K562 (cell line): Measurements from ENCODE around the gene DNASE2. TPM values are rescaled to one million over a fixed set of nuclear protein-coding genes. Genes with fewer than 3 reads are reported as not detected.
A peak's percentile ranks its signal among the peaks of the same experiment; 100 is the strongest.

Source experiments
- ATF7 ChIP-seq: fragments of 450-650 bp; IDR thresholded peaks from 2 replicates; pipeline ENCODE4 v1.7.1; 2014; ENCODE audit warnings: mild to moderate bottlenecking, moderate library complexity
- CTBP1 ChIP-seq: fragments of 450-650 bp; IDR thresholded peaks from 2 replicates; pipeline ENCODE4 v1.6.1; 2016; ENCODE audit warnings: borderline replicate concordance
- HES1 ChIP-seq: fragments of 450-650 bp; IDR thresholded peaks from 2 replicates; pipeline ENCODE4 v1.6.1; 2016; ENCODE audit warnings: low read depth, mild to moderate bottlenecking, moderate library complexity
- KDM4B ChIP-seq, 2 experiments: fragments of 450-650 bp in 1 of 2; sonication (generic) in 1 of 2; IDR thresholded peaks; 2 replicates each; pipeline ENCODE4 v1.6.1; 2016 to 2017; ENCODE audit warnings: borderline replicate concordance in 2 of 2, antibody characterized with exemption in 1 of 2, low read depth in 1 of 2, mild to moderate bottlenecking in 1 of 2
- NR1H2 ChIP-seq: sonication (generic); formaldehyde crosslinking; IDR thresholded peaks from 2 replicates; pipeline ENCODE4 v1.4.0; 2020; ENCODE audit warnings: mild to moderate bottlenecking, missing genetic modification reagents
- PTBP1 ChIP-seq: fragments of 200-400 bp; formaldehyde crosslinking; IDR thresholded peaks from 2 replicates; pipeline ENCODE4 v1.6.1; 2017; ENCODE audit warnings: low read depth, low read length
- RAD21 ChIP-seq, 2 experiments: fragments of 250-450 bp in 1 of 2; fragments of 450-650 bp in 1 of 2; sonication (Bioruptor Pico) in 1 of 2; formaldehyde crosslinking in 1 of 2; IDR thresholded peaks in 1 of 2; conservative IDR thresholded peaks in 1 of 2; 2 replicates each; pipeline versions ENCODE4 v1.4.0 to v1.8.0; 2020 to 2022; ENCODE audit warnings: mild to moderate bottlenecking in 2 of 2, moderate library complexity in 1 of 2
- RFX7 ChIP-seq: fragments of 250-450 bp; sonication (Bioruptor Pico); IDR thresholded peaks from 2 replicates; pipeline ENCODE4 v1.5.1; 2021; ENCODE audit warnings: mild to moderate bottlenecking
- SMARCE1 ChIP-seq: fragments of 450-650 bp; IDR thresholded peaks from 2 replicates; pipeline ENCODE4 v1.7.1; 2016; ENCODE audit warnings: mild to moderate bottlenecking
- SUPT5H ChIP-seq: fragments of 450-650 bp; IDR thresholded peaks from 2 replicates; pipeline ENCODE4 v1.6.1; 2016
- ZFPM2 ChIP-seq: fragments of 250-450 bp; sonication (Bioruptor Pico); IDR thresholded peaks from 2 replicates; pipeline ENCODE4 v1.5.1; 2022; ENCODE audit warnings: mild to moderate bottlenecking
- ZNF134 ChIP-seq: fragments of 250-450 bp; sonication (Bioruptor Pico); conservative IDR thresholded peaks from 2 replicates; pipeline ENCODE4 v1.4.0; 2020
- ZNF592 ChIP-seq: fragments of 450-650 bp; IDR thresholded peaks from 2 replicates; pipeline ENCODE4 v1.6.1; 2017; ENCODE audit warnings: antibody characterized with exemption, mild to moderate bottlenecking
- polyA plus RNA-seq, 8 experiments: library from polyadenylated mRNA; depleted of rRNA in 4 of 8; stranded (reverse) in 5 of 8; unstranded in 3 of 8; fragments of >200 nt; fragmentation: Nextera tagmentation in 2 of 8; fragmentation: Illumina TruSeq in 1 of 8; extraction: Ambion mirVana in 2 of 8; extraction: Trizol in 1 of 8; gene quantifications; 2 replicates each; pipeline versions ENCODE4 v1.2.1 to v1.2.3, GENCODE V29; 2011 to 2014; ENCODE audit warnings: inconsistent platforms in 1 of 8, missing spikeins in 1 of 8
- total RNA-seq, 7 experiments: library from RNA; depleted of rRNA in 6 of 7; stranded (reverse); fragments of >200 nt in 6 of 7; fragmentation: Illumina TruSeq in 2 of 7; extraction: Trizol in 2 of 7; gene quantifications; 2 replicates each; pipeline versions ENCODE4 v1.2.1 to v1.2.3, GENCODE V29; 2011 to 2021; ENCODE audit warnings: low replicate concordance in 1 of 7
- TF ChIP-seq, protein P1 (sequence below): fragments of 200-800 bp; sonication (Bioruptor generic); IDR thresholded peaks from 2 replicates; pipeline ENCODE4 v1.6.1; 2017; ENCODE audit warnings: missing genetic modification characterization, missing compliant biosample characterization
- TF ChIP-seq, protein P2 (sequence below): sonication (generic); formaldehyde crosslinking; IDR thresholded peaks from 2 replicates; pipeline ENCODE4 v1.9.0; 2022; ENCODE audit warnings: mild to moderate bottlenecking, missing genetic modification reagents
- TF ChIP-seq, protein P3 (sequence below): IDR thresholded peaks from 2 replicates; pipeline ENCODE4 v1.6.1; 2011; ENCODE audit warnings: borderline replicate concordance, low read depth, mild to moderate bottlenecking, moderate library complexity, low read length; ENCODE audit not compliant: insufficient read depth, poor library complexity, severe bottlenecking

The DNASE2 gene
- total and polyA plus RNA-seq, 9 of the 15 experiments (the other 6 are each of a cell fraction or from before 2014, with no cell fraction given), result 4.4 to 27.0 (median 20.2) TPM

GRCh38 chr19:12884926-12885748, 3.9 kb upstream of the DNASE2 start (continued):
- TF ChIP-seq HES1, result peak; percentile 23; the same call in 1 of the 2 replicates
- TF ChIP-seq, protein P1, sequence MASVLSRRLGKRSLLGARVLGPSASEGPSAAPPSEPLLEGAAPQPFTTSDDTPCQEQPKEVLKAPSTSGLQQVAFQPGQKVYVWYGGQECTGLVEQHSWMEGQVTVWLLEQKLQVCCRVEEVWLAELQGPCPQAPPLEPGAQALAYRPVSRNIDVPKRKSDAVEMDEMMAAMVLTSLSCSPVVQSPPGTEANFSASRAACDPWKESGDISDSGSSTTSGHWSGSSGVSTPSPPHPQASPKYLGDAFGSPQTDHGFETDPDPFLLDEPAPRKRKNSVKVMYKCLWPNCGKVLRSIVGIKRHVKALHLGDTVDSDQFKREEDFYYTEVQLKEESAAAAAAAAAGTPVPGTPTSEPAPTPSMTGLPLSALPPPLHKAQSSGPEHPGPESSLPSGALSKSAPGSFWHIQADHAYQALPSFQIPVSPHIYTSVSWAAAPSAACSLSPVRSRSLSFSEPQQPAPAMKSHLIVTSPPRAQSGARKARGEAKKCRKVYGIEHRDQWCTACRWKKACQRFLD (CRISPR knock-in tag), result peak; percentile 96
- TF ChIP-seq NR1H2 (CRISPR knock-in tag), result peak; percentile 39; the same call in 1 of the 2 replicates
- TF ChIP-seq ATF7, result peak; percentile 58; the same call in 1 of the 2 replicates
- TF ChIP-seq, protein P2, sequence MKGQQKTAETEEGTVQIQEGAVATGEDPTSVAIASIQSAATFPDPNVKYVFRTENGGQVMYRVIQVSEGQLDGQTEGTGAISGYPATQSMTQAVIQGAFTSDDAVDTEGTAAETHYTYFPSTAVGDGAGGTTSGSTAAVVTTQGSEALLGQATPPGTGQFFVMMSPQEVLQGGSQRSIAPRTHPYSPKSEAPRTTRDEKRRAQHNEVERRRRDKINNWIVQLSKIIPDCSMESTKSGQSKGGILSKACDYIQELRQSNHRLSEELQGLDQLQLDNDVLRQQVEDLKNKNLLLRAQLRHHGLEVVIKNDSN (CRISPR knock-in tag), result peak; percentile 68
- 0 out of 4 replicates have a peak, but pooled peaks of 1 of the 2 experiments have one; percentile 24 for TF ChIP-seq KDM4B (IDR thresholded peaks at IDR 0.05; ENCODE audit: borderline replicate concordance in 2 of 2, low read depth in 1 of 2)
- peak; percentile 38; the same call in 1 of the 2 replicates for TF ChIP-seq SMARCE1
- TF ChIP-seq CTBP1, result peak; percentile 99
- TF ChIP-seq ZFPM2 (CRISPR knock-in tag), result peak; percentile 17; the same call in 1 of the 2 replicates
- TF ChIP-seq, protein P3, sequence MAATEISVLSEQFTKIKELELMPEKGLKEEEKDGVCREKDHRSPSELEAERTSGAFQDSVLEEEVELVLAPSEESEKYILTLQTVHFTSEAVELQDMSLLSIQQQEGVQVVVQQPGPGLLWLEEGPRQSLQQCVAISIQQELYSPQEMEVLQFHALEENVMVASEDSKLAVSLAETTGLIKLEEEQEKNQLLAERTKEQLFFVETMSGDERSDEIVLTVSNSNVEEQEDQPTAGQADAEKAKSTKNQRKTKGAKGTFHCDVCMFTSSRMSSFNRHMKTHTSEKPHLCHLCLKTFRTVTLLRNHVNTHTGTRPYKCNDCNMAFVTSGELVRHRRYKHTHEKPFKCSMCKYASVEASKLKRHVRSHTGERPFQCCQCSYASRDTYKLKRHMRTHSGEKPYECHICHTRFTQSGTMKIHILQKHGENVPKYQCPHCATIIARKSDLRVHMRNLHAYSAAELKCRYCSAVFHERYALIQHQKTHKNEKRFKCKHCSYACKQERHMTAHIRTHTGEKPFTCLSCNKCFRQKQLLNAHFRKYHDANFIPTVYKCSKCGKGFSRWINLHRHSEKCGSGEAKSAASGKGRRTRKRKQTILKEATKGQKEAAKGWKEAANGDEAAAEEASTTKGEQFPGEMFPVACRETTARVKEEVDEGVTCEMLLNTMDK, result peak; percentile 83
- peak; percentile 95 for TF ChIP-seq ZNF592
- peak; percentile 65; the same call in 1 of the 2 replicates for TF ChIP-seq SUPT5H
- no peak for TF ChIP-seq ZNF134 (CRISPR knock-in tag)
- peak; percentile 63 to 64 for TF ChIP-seq RAD21 (CRISPR knock-in tag; conservative IDR thresholded peaks at IDR 0.05 in 1 of 2, IDR thresholded peaks at IDR 0.05 in 1 of 2)
- no peak for TF ChIP-seq RFX7 (CRISPR knock-in tag)
- TF ChIP-seq PTBP1, result no peak
